GM18511 (cell line): ENCODE results near the gene ANO6.
"Not testable (repeated sequence)": the region's sequence is repeated elsewhere in the genome, so short reads cannot be mapped to it uniquely, and the experiment has no call there.

ENCODE experiments used
- ATAC-seq: cut with Tn5 transposase; IDR thresholded peaks from one replicate; pipeline ENCODE4 v1.9.1; 2021; ENCODE audit warnings: mild to moderate bottlenecking, moderate library complexity; ENCODE audit not compliant: unreplicated experiment

Gene ANO6

GRCh38 chr12:45389426-45389825 is 173.5 kb downstream of the ANO6 start:
- ATAC-seq = no peak

DNA sequence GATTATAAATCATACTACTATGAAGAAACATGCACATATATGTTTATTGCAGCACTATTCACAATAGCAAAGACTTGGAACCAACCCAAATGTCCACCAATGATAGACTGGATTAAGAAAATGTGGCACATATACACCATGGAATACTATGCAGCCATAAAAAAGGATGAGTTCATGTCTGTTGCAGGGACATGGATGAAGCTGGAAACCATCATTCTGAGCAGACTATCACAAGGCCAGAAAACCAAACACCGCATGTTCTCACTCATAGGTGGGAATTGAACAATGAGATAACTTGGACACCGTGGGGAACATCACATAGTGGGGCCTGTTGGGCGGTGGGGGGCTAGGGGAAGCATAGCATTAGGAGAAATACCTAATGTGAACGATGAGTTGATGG is 181.6 kb downstream of the ANO6 start:
- ATAC-seq = not testable (repeated sequence)

- ATAC-seq = no peak
Measured at GRCh38 chr12:45398552-45398951, 182.7 kb downstream of the ANO6 start.

- no peak for ATAC-seq
Measured at GRCh38 chr12:45400991-45401390, 185.1 kb downstream of the ANO6 start.

GRCh38 chr12:45402288-45402687 is 186.4 kb downstream of the ANO6 start:
- ATAC-seq = no peak

DNA sequence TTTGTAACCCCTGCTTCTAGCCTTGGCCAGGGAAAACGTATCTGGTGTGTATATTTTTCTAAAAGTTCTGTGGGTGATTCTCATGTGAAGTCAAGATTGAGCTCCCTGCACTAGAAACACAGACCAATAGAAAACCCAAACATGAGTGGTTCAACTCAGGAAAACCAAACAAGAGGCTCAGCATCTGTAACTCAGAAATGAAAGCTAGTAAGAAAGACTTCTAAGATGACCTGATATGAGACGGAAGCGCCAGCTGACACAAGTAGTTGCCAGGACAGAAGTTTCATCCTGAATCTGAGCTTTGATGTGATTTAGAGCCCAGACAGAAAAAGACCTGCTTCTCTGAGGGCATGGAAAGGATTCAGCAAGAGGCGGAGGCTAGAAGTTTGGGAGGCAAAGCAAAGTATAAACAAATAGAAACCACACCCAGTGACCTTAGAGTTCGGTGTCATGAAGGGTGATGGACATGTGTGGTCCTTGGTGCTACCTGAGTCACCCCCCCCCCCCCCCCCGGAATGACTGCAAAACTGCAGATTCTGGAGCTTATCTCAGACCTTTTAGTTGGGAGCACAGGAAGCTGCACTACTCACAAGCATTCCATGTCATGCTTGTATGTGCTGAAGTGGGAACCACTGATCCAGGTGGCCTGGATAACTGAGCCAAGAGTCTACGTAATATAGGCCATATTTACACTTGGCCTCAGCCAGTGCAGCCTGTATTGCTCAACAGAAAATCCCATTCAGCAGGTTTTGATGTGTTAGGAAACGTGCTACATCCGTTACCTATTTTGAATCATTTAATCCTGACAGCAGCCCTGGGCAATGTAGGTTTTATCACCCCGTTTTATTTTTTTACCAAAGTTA is 191.3 kb downstream of the ANO6 start:
- no peak for ATAC-seq

GRCh38 chr12:45407981-45408728 is 192.3 kb downstream of the ANO6 start:
- no peak for ATAC-seq

DNA sequence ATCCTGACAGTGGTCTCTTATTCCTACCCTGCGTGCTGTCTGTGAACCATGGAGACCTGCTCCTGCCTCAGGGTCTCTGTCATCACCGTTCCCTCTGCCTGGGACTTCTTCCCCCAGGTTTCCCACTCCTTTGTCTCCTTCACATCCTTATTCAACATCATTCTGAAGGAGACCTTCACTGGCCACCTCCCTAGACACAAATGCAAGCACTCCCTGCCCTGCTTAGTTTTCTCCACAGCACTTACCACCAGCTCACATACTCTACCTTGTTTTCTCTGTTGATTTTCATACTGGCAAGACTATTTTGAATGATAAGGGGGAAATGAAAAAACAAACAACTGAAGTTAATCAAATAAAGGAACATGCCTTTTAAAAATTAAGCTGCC is 192.8 kb downstream of the ANO6 start:
- no peak for ATAC-seq

GRCh38 chr12:45409966-45410365 is 194.1 kb downstream of the ANO6 start:
- ATAC-seq = no peak

DNA sequence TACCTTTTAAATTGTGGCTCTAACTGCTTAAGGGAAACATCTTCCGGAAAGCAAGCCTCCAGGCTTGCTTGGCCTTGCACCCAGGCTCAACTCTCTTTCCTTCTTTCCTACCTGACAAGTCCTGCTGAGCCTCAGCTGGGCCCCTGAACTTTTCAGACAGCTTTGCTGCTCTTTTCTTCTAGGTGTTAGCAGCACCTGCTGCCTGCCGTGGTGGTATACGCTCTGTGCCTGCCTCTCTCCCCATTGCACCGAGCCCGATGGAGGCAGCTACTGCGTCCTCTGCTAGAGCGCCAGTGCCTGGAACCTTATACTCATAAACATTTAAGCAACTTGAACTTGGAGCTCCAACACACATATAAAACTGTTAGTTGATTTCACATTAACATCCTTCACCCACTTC is 195.7 kb downstream of the ANO6 start:
- no peak for ATAC-seq

DNA sequence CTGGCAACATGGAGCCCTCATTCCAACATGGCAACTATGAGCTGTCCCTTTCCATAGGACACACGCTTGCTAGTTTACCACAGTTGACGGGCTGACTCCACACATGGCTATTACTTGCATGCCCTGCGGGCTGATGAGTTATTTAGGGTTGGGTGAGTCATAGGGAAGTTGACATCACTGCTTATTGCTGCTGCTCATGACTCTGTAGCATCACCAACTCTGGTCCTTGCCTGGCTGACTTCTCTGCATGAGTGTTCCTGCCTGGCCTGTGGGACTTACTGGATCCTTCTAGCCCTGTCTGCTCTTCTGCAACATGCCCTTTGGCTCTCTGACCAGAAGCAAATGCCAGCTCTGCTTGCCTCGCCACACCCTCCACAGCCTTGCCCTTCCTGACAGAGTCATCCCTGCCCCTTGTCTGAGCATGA is 199.5 kb downstream of the ANO6 start:
- peak; percentile 99 for ATAC-seq

DNA sequence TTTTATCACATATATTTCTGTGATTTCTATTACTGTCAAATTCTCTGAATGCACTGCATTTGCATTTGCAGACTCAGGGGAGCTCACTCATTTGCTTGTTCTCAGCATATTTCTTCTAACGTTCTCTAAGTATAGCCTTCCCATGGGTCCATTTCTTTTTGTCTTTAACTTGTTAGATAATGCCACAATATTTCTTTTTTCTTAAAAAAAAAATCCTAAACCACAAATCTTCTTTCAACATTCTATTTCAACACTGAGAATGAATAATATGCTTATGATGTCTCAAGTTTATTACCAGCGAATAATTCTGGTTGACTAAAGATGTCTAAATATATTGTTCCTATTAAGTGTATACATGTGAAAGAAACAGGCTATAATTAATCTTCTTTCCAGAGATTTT is 200.2 kb downstream of the ANO6 start:
- no peak for ATAC-seq

DNA sequence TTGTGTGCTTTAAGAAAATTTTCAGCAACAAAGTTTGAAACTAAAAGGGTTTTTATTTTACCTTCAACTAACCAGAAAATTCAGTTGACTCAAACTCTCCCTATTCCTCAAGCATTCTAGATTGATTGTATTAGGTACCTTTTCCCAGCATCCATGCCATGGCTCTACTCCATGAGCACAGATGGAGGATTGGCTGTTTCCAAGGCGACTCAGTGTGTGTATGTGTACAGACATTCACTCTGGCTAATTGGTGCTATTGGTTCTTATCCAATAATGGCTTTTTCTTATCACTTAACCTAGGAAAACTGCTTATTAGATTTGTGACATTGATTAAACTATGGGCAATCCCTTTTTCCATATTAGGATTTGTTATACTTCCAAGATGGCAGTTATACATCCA is 202.6 kb downstream of the ANO6 start:
- ATAC-seq = no peak

DNA sequence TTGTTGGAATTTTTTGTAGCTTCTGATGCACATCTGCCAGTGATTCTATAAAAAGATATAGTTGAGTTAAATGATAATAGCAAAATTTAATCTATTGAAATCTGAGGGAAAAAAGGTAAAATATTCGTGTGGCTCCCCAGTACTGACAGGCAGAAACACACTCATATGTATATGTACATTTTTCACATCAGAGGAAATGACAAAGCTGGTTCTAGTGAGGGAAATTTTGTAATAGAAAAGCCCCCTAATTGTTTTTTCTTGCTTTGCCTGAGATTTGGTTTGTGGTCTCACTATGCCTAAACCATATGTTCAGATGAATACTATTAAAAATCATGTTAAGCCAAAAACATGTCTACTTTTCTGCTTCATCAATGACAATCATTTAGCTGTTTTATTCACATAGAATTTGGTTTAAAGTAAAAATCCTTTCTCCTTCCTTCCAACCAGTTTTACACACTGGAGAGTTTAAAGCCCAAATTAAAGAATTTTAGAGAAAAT is 203.5 kb downstream of the ANO6 start:
- no peak for ATAC-seq

- no peak for ATAC-seq
Measured at GRCh38 chr12:45421736-45422135, 205.8 kb downstream of the ANO6 start.

DNA sequence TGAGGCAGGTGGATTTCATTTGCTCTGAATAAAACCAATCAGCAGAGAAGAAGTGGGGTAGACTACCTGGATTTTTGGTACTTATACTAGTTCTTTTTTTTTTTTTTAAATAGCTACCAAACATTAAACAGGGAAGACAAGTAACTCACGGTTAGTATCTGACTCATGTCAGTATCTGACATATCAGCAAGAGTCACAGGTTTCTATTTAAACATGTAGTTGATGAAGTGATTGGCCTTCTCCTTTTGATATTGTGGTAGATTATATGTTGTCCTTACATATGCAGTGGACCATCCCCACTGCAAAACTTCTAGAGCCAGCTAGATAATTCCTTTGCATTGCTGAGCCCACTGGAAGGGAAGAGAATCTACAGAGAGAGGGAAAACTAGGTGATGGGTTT is 208.0 kb downstream of the ANO6 start:
- ATAC-seq = no peak

DNA sequence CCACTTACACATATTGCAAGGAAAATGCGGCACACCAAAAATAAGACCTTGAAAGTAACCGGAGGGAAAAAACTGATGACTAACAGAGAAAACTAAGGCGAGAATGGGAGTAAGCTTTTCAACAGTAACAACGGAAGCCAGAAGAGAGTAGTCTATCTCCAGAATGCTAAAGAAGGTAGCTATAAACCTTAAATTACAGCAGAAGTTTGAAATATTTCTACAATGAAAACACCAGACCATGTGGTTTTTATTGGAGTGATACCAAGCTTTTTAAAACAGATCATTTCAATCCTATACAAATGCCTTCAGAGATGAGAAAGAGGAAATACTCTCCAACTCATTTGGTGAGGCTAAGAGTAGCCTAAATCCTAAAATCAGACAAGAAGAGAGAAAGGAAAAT is 209.5 kb downstream of the ANO6 start:
- no peak for ATAC-seq

GRCh38 chr12:45426294-45426693 is 210.4 kb downstream of the ANO6 start:
- ATAC-seq = no peak

- no peak for ATAC-seq
Measured at GRCh38 chr12:45427042-45427441, 211.1 kb downstream of the ANO6 start.

DNA sequence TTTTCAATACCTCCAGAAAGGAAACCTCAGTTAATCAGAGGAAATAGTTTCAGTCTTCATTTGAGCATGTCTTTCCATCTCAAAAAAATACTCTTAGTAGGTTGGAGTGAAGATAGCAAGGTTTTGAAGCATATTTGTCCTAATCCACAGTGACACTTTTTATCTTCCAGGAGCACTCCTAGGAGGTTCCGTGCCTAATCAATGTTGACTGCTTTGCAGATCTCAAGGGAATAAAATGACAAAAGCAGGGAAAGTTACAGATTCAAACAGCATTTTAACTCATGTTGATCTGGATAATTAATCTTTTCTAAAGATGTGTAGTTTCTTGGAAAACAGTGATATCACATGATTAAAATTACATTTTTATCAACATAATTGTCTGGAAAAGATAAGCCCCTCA is 213.9 kb downstream of the ANO6 start:
- no peak for ATAC-seq

DNA sequence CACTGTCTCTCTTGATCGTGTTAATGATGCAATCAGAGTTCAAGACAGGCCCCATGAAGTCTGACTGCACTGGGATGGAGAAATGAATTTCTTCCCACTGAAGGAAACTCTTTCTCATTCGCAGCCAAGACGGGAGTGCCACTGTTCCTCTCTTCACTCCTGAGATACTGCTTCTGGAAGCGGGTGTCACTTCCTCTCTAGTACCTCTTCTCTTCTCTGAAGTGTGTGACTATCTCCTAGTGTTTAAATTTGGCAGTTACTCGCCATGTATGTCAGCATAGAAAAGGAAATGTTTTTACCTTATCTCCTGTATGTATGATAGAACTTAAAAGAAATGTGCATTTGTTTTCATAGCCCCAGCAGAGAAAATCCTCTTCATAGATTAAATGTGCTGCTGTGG is 215.2 kb downstream of the ANO6 start:
- ATAC-seq = no peak

- no peak for ATAC-seq
Measured at GRCh38 chr12:45432710-45433109, 216.8 kb downstream of the ANO6 start.
